Central memory CD8-positive, alpha-beta T cell (primary cell): Measurements from ENCODE around the gene STAT4.
"Not testable (repeated sequence)": the region's sequence is repeated elsewhere in the genome, so short reads cannot be mapped to it uniquely, and the experiment has no call there.

Experiments
- ATAC-seq: fragments of 150-1000 bp; cut with Tn5 transposase; replicated peaks from 2 replicates; pipeline ENCODE4 v1.10.0; 2022; ENCODE audit warnings: mild to moderate bottlenecking, moderate FRiP score, moderate number of reproducible peaks; ENCODE audit not compliant: poor library complexity, severe bottlenecking; ENCODE audit errors: extremely low read depth
- DNase-seq, 2 donors: peaks; one replicate each; pipeline ENCODE4 v3.0.0; 2021; ENCODE audit warnings: low spot score in 2 of 2
- H3K27ac Mint-ChIP-seq: one replicate; pipeline ENCODE4 v1.8.0; 2022; ENCODE audit warnings: low read depth, mild to moderate bottlenecking, moderate library complexity, mixed read lengths
- H3K27me3 Mint-ChIP-seq: one replicate; pipeline ENCODE4 v1.8.0; 2022; ENCODE audit warnings: mixed read lengths
- H3K36me3 Mint-ChIP-seq: one replicate; pipeline ENCODE4 v1.8.0; 2022; ENCODE audit warnings: mild to moderate bottlenecking, moderate library complexity, mixed read lengths; ENCODE audit not compliant: insufficient read depth
- H3K4me1 Mint-ChIP-seq: one replicate; pipeline ENCODE4 v1.8.0; 2022; ENCODE audit warnings: mixed read lengths
- H3K4me3 Mint-ChIP-seq: one replicate; pipeline ENCODE4 v1.8.0; 2022; ENCODE audit warnings: mild to moderate bottlenecking, moderate library complexity, mixed read lengths
- H3K9me3 Mint-ChIP-seq: one replicate; pipeline ENCODE4 v1.8.0; 2022; ENCODE audit warnings: mixed read lengths

STAT4 gene

DNA sequence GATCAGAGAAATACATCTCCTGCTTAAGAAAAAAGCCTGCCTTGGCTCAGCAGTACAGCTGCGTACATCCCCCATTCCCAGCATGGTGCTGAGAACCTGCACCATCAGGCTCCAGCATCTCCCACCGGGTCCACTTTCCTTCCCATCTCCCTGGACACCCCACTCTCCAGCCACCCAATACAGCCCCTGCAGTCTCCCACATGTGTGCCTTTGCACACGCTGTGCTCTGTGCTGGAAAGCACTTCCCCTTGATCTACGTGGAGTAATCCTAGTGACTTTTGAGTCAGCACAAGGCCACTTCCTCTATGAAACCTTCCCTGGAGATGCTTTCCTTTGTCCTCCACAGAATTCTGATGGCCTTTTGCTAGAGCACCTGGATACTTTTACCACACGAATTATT lies 153.8 kb downstream of the STAT4 start:
- H3K9me3 Mint-ChIP-seq = no peaks in the 10 kb centered on the region
- no peak overlapping the region for H3K4me3 Mint-ChIP-seq
- no peaks in the 10 kb centered on the region for H3K27me3 Mint-ChIP-seq
- no peak for DNase-seq
- H3K27ac Mint-ChIP-seq = peak overlapping the region; percentile 75
- peaks cover 40% of the 10 kb centered on the region for H3K4me1 Mint-ChIP-seq
- peaks cover 89% of the 10 kb centered on the region for H3K36me3 Mint-ChIP-seq
- no peak for ATAC-seq

DNA sequence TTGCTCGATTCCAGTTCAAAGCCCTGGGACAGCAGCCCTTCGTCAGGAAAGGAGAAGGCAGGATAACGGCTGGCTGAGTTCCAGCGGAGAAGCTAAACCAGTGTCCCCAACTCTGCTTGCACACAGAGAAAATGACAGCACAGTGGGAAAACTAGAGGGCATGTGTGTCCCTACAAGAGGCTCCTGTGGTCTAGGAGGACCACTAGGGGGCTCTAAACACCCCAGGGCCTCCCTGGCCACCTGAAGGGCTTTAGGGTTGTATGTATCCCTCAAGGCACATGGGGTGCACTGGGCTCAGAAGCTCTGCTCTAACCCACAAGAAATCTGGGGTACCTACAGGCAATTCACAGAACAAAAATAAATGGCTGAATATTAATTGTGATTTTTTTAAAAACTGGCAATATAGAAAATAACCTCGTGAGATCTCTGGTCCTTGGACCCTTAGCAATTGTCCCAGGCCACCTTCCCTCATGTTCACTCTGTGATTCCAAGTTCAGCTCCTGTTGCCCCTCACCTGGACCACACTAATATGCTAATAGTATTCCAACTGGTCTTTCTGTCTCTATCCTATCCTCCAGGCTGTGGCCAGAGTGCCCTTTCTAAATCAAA lies 154.4 kb downstream of the STAT4 start:
- peaks cover 35% of the 10 kb centered on the region for H3K4me1 Mint-ChIP-seq
- DNase-seq (no peak), ATAC-seq (peak; percentile 75)
- no peak overlapping the region for H3K4me3 Mint-ChIP-seq
- H3K27me3 Mint-ChIP-seq = no peaks in the 10 kb centered on the region
- peak overlapping the region; percentile 75 for H3K27ac Mint-ChIP-seq
- H3K36me3 Mint-ChIP-seq = peaks cover 89% of the 10 kb centered on the region
- H3K9me3 Mint-ChIP-seq = no peaks in the 10 kb centered on the region

DNA sequence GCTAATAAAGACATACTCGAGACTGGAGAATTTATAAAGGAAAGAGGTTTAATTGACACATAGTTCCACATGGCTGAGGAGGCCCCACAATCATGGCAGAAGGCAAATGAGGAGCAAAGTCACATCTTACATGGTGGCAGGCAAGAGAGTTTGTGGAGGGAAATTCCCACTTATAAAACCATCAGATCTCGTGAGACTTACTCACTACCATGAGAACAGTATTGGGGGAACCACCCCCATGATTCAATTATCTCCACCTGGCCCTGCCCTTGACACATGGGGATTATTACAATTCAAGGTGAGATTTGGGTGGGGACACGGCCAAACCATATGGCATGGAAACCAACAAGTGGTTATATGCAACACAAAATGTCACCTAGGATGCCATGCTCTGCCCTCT lies 155.5 kb downstream of the STAT4 start:
- not testable (repeated sequence) for ATAC-seq, H3K27me3 Mint-ChIP-seq, H3K9me3 Mint-ChIP-seq, H3K4me3 Mint-ChIP-seq, DNase-seq
- Mint-ChIP-seq H3K4me1 (peaks cover 28% of the 10 kb centered on the region), H3K27ac (peak overlapping the region; percentile 75), H3K36me3 (peaks cover 92% of the 10 kb centered on the region)

DNA sequence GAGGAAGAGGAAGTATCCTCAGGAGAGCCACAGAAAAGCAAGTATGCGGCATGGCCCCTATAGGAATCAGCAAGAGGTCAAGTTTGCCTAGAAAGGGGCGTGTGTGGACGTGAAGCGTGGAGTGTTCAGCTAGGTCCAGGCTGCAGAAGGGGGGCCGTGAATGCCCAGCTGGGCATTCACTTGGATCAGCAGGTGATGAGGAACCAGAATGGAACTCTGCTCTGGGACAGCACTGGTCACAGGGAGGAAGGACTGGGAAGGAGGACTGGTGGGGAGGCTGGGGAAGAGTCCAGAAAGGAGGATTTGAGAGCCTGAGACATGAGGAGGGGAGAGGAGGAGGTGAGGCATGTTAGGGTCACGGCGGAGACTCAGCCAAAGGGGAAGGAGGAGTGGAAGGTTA lies 156.6 kb downstream of the STAT4 start:
- H3K9me3 Mint-ChIP-seq = no peaks in the 10 kb centered on the region
- H3K36me3 Mint-ChIP-seq = peaks cover 88% of the 10 kb centered on the region
- peaks cover 22% of the 10 kb centered on the region for H3K4me1 Mint-ChIP-seq
- no peak overlapping the region for H3K4me3 Mint-ChIP-seq
- DNase-seq (no peak), ATAC-seq (no peak)
- H3K27me3 Mint-ChIP-seq = no peaks in the 10 kb centered on the region
- peak overlapping the region; percentile 41 for H3K27ac Mint-ChIP-seq

DNA sequence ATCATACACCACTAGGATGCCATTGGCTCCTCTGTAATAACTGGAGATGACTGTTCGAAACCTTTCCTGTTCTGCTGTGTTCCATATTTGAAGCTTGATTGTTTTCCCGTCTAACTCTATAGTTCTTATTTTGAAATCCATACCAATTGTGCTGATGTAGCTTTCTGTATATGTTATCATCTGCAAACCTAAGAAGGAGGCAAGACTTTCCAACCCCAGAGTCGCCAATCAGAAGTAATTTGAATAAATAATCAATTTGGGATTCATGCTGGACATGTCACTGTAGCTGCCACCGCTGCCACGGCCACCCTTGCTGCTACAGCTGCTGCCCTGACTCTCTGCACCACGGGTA lies 157.5 kb downstream of the STAT4 start:
- H3K27ac Mint-ChIP-seq = peak overlapping the region; percentile 41
- DNase-seq (no peak), ATAC-seq (no peak)
- H3K27me3 Mint-ChIP-seq = no peaks in the 10 kb centered on the region
- H3K4me1 Mint-ChIP-seq = peaks cover 22% of the 10 kb centered on the region
- H3K4me3 Mint-ChIP-seq = no peak overlapping the region
- no peaks in the 10 kb centered on the region for H3K9me3 Mint-ChIP-seq
- H3K36me3 Mint-ChIP-seq = peaks cover 91% of the 10 kb centered on the region

DNA sequence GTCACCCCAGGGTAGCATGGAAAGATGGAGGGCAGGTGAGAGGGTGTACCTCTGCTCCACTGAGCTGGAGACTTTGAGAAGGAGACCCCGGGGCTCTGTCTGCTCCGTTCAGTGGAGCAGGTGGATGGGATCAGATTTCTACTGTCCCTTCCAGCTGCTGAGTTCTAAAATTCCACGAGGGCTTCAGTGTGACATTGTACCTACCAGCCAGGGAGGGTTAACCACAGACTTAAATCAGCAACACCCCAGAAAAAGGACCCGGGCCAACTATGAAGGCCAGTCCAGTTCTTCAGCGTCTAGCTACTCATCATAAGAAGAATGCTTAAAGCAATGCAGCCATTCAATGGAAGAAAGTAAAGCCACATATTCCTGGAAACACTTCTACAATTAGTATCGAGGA lies 160.7 kb downstream of the STAT4 start:
- peaks cover 3% of the 10 kb centered on the region for H3K4me1 Mint-ChIP-seq
- H3K4me3 Mint-ChIP-seq = no peak overlapping the region
- no peaks in the 10 kb centered on the region for H3K9me3 Mint-ChIP-seq
- H3K36me3 Mint-ChIP-seq = peaks cover 83% of the 10 kb centered on the region
- no peak overlapping the region for H3K27ac Mint-ChIP-seq
- ATAC-seq (no peak), DNase-seq (no peak)
- H3K27me3 Mint-ChIP-seq = no peaks in the 10 kb centered on the region

DNA sequence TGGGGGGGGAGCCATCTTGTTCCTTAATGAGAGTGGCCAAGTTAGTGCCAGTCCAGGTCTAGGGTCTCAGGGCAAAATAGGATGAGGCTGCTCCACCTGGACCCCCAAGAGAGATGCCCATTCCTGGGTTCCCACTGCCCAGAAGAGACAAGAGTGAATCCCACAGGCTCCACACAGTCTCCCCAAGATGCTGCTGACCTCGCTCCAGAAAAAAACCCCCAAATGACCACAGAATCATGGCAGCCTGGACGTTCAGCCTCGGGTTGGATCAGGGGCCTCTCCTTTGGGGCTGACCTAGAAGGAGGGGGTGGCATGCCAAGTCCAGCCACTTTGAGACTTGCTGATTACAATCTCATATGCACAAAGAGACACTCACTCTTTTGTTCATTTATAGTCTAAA lies 161.9 kb downstream of the STAT4 start:
- peaks cover 81% of the 10 kb centered on the region for H3K36me3 Mint-ChIP-seq
- DNase-seq = no peak
- no peak for ATAC-seq
- no peak overlapping the region for H3K27ac Mint-ChIP-seq
- no peak overlapping the region for H3K4me3 Mint-ChIP-seq
- H3K4me1 Mint-ChIP-seq = no peaks in the 10 kb centered on the region
- H3K9me3 Mint-ChIP-seq = no peaks in the 10 kb centered on the region
- H3K27me3 Mint-ChIP-seq = no peaks in the 10 kb centered on the region

DNA sequence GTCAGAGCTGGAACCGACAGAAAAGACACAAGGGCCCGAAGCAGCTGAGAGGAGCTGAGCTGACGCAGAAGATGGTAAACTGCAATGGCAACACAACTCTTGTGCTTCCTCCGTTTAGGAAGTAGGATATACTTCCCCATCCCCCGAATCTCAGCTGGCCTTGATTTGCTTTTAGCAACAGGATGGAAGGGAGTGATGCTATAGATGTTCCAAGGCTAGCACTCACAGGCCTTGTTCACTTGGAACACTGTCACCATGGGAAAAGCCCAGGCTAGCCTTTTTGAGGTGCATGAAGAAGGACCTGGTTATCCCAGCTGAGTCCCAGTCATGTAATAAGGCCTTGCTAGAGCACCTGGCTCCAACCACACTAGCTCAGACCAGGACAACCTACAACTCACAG lies 162.9 kb downstream of the STAT4 start:
- no peak overlapping the region for H3K4me3 Mint-ChIP-seq
- no peaks in the 10 kb centered on the region for H3K9me3 Mint-ChIP-seq
- no peaks in the 10 kb centered on the region for H3K27me3 Mint-ChIP-seq
- H3K27ac Mint-ChIP-seq = peak overlapping the region; percentile 80
- H3K36me3 Mint-ChIP-seq = peaks cover 77% of the 10 kb centered on the region
- ATAC-seq = no peak
- no peak for DNase-seq
- no peaks in the 10 kb centered on the region for H3K4me1 Mint-ChIP-seq

DNA sequence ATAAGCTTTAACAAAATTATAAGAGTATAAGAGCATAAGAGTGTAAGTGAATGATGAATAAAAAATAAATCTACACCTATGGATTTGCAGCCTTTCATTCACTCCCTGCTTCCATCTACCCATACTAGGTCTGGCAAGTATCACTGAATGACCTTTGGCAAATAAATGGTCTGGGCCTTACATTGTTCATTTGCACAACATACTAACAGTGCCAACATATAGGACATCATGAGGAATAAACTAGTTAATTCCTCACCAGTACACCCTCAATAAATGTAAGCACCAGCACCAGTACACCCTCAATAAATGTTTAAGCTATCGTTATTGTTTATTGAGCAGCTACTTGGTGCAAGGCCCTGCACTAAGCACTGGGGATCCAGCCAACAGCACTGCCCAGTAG lies 163.7 kb downstream of the STAT4 start:
- H3K27ac Mint-ChIP-seq = peak overlapping the region; percentile 80
- H3K4me3 Mint-ChIP-seq = no peak overlapping the region
- no peaks in the 10 kb centered on the region for H3K9me3 Mint-ChIP-seq
- H3K36me3 Mint-ChIP-seq = peaks cover 78% of the 10 kb centered on the region
- H3K27me3 Mint-ChIP-seq = no peaks in the 10 kb centered on the region
- DNase-seq = no peak
- H3K4me1 Mint-ChIP-seq = no peaks in the 10 kb centered on the region
- no peak for ATAC-seq

DNA sequence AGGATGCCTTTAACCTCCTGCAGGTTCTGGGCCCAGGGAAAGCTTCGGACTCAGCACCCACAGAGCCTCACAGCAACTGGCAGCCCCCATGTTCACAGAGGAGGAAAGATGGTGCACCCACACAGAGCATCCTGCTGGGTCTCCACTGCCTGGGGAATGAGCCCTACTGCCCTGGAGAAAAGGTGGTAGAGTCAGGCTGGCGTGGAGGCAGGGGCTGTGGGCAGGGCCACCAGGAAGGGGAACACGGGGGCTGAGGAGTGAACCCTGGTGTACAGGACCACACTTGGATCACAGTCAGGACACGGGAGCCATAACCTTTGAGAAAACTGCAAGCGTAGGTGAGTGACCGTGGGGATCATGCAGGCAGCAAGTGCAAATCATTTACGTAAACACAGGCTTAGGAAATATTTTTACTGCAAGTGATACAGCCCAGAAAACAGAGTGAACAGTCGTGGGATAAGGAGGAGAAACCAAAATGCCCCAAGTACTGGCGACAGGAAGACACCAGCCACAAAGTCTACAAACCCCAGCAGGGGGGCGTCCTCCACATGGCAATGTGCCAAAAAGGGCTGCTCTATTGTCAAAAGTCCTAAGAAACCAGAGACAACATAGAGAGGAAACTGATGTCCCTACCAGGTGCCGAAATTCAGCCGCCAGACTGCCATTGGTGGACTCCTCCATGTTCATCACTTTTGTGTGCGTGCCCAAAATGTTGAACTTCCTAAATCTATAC lies 164.4 kb downstream of the STAT4 start:
- Mint-ChIP-seq H3K36me3 (peaks cover 80% of the 10 kb centered on the region), H3K27me3 (no peaks in the 10 kb centered on the region), H3K9me3 (no peaks in the 10 kb centered on the region), H3K4me1 (no peaks in the 10 kb centered on the region), H3K4me3 (no peak overlapping the region), H3K27ac (no peak overlapping the region)
- DNase-seq (no peak), ATAC-seq (no peak)

DNA sequence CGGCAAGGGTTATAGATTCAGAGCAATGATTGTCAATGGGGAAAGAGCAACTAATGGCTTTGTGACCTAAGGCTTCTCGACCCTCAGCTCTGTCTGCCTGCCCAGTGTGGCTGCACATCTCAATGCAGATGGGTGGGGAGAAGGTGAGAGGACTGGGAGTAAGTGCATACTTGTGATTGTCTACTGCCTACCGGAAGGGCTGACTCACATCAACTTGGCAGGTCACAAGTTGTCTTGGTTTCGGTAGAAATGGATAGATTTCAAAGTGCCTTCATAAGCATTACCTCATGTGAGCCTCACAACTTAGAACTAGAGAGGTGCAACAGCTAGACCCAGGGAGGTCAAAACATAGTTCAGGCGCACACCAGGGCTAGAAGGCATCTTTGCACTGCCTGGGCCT lies 166.2 kb downstream of the STAT4 start:
- Mint-ChIP-seq H3K27ac (no peak overlapping the region), H3K36me3 (peaks cover 79% of the 10 kb centered on the region), H3K9me3 (no peaks in the 10 kb centered on the region), H3K4me1 (no peaks in the 10 kb centered on the region), H3K27me3 (no peaks in the 10 kb centered on the region), H3K4me3 (no peak overlapping the region)
- peak; percentile 14 for ATAC-seq
- DNase-seq = no peak

DNA sequence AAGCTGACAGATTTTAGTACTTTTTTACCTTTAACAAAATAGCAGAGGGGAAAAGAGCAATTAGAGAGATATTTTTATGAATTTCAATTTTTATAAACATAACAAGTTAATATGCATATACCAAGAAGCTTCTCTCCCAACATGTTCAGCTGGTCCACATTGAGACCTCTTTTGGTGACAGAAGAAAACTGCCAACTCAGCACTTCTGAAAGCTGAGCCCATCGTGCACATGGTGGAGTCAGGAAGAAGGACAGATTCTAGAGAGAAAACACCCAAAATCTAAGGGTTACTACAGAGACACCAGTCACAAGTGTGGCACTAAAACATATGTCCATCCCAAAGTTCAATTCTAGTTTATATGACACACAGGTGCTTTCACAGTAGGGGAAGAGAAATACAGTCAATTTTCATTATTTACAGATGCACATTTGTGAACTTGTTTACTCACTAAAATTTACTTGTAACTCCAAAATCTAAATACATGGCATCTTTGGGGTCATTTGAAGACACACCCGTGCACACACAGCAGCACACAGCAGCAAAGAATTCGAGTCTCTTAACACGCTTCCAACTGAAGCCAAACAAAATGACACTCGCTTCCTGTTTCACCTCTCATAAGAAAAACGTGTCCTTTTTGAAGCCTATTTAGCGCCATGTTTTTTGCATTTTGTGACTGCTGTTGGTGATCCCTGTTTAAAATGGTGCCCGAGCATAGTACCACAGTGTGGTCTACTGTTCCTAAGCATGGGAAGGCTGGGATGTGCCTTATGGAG lies 168.3 kb downstream of the STAT4 start:
- Mint-ChIP-seq H3K27me3 (no peaks in the 10 kb centered on the region), H3K27ac (no peak overlapping the region), H3K4me1 (peaks cover 6% of the 10 kb centered on the region), H3K9me3 (no peaks in the 10 kb centered on the region), H3K36me3 (peaks cover 86% of the 10 kb centered on the region), H3K4me3 (no peak overlapping the region)
- DNase-seq (no peak), ATAC-seq (no peak)

DNA sequence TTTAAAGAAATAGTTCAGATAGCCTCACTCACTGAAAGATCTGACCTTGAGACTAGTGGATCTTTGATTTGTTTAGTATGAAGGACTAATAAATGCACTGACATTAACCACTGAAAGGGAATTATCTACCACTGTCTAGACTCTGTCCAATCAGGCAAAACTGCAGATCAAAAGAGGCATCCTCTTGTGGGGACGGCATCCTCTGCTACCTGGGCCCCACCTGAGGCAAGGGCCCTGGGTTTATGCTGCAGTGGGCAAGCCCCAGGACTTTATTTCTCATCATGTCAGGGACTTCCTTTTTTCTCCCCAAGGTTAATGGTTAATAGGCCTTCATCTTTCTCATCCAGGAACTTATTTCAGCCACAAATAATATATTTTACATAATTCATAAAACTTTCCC lies 169.1 kb downstream of the STAT4 start:
- Mint-ChIP-seq H3K4me3 (no peak overlapping the region), H3K4me1 (peaks cover 7% of the 10 kb centered on the region), H3K9me3 (no peaks in the 10 kb centered on the region), H3K36me3 (peaks cover 84% of the 10 kb centered on the region), H3K27ac (no peak overlapping the region), H3K27me3 (no peaks in the 10 kb centered on the region)
- DNase-seq (no peak), ATAC-seq (no peak)
